Effector memory CD4-positive, alpha-beta T cell (primary cell): ENCODE results near the gene CDC42SE1.
A peak's percentile ranks its signal among the peaks of the same experiment; 100 is the strongest.

ENCODE experiments used
- DNase-seq, 3 donors: peaks; one replicate each; pipeline ENCODE4 v3.0.0-alpha.2; 2020
- H3K27ac ChIP-seq: 2 replicates; pipeline ENCODE4 v1.7.0; 2013; ENCODE audit warnings: mild to moderate bottlenecking, low read length, moderate library complexity; ENCODE audit not compliant: insufficient read depth, poor library complexity, severe bottlenecking
- H3K27me3 ChIP-seq: replicated peaks from 2 replicates; pipeline ENCODE4 v1.7.0; 2013; ENCODE audit warnings: mild to moderate bottlenecking, low read length; ENCODE audit not compliant: insufficient read depth, control insufficient read depth, poor library complexity, severe bottlenecking
- H3K36me3 ChIP-seq: 2 replicates; pipeline ENCODE4 v1.7.0; 2013; ENCODE audit warnings: mild to moderate bottlenecking, low read length, moderate library complexity; ENCODE audit not compliant: control insufficient read depth, insufficient read depth
- H3K4me1 ChIP-seq: 2 replicates; pipeline ENCODE4 v1.7.0; 2013; ENCODE audit warnings: low read length, mild to moderate bottlenecking; ENCODE audit not compliant: control insufficient read depth, insufficient read depth, poor library complexity, severe bottlenecking
- H3K4me3 ChIP-seq: 2 replicates; pipeline ENCODE4 v1.7.0; 2013; ENCODE audit warnings: low read length, low read depth, mild to moderate bottlenecking; ENCODE audit not compliant: insufficient read depth, poor library complexity, severe bottlenecking
- H3K9me3 ChIP-seq: 2 replicates; pipeline ENCODE4 v1.7.0; 2013; ENCODE audit warnings: mild to moderate bottlenecking, low read length, moderate library complexity; ENCODE audit not compliant: control insufficient read depth

Gene CDC42SE1

GRCh38 chr1:151055581-151055980, 3.8 kb downstream of the CDC42SE1 start:
- peaks cover 52% of the 10 kb centered on the region for H3K4me1 ChIP-seq
- H3K4me3 ChIP-seq = peak overlapping the region; percentile 88
- peak overlapping the region; percentile 98 for H3K27ac ChIP-seq
- H3K27me3 ChIP-seq = no peaks in the 10 kb centered on the region
- peaks cover 45% of the 10 kb centered on the region for H3K36me3 ChIP-seq
- DNase-seq = no peak
- H3K9me3 ChIP-seq = no peaks in the 10 kb centered on the region

DNA sequence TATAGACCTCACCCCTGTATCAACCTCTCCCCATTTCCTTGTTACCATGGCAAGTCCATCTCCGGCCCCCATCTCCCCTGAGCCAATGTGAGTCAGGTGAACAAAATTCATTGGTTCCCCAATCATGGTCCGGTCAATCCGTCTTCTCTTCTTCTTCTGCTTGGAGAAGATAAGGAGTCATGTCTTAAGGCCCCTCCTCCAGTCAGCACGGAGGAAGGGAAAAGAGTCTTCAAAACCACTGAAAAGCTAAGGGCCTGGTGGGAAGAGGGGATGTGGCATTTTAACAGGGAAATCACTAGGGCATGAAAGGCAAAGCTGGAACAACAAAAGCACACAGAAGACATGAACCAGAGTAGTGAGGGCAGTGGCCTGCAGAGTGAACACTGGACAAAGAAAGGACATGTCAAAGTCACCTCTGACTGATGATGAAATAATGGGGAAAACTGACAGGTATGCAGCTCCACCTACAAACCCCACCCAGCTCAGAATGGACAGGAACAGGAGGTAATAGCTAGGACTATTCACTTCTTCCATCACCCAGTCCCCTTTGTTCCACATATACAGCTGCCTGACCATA, 4.4 kb downstream of the CDC42SE1 start:
- Histone ChIP-seq H3K27ac (peak overlapping the region; percentile 98), H3K36me3 (peaks cover 45% of the 10 kb centered on the region), H3K4me3 (peak overlapping the region; percentile 88), H3K9me3 (no peaks in the 10 kb centered on the region), H3K4me1 (peaks cover 46% of the 10 kb centered on the region), H3K27me3 (no peaks in the 10 kb centered on the region)
- no peak for DNase-seq

DNA sequence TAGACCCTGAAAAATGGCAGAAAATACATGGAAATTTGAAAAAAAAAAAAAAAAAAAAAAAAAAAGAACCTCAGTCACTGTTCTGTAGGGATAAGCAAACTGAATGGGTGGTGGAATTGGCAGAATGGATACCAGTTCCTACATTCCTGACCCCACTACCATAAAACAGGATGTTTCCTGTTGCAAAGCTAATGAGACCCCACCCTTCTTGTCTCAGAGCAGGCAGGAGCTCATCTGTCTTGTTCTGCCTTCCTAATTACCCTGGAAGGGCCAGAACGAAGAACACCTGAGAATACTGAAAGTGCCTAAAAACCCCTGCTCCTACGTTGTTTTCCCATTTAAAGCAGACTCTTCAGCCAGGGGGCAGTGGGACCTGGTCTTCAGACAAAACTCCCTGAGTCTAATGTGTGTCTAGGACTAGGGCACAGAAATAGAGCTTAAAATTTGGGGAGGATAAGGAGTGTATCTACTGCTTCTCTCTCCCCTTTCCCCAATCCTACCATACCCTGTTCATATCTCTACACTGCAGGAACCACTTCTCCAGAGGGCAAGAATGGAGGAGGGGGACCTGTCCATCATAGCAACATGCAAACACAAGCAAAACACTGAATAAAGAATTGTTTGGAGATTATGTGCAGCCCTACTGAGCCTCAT, 7.9 kb downstream of the CDC42SE1 start:
- peaks cover 43% of the 10 kb centered on the region for H3K36me3 ChIP-seq
- no peak overlapping the region for H3K4me3 ChIP-seq
- H3K4me1 ChIP-seq = peaks cover 51% of the 10 kb centered on the region
- no peaks in the 10 kb centered on the region for H3K27me3 ChIP-seq
- no peaks in the 10 kb centered on the region for H3K9me3 ChIP-seq
- DNase-seq = no peak
- H3K27ac ChIP-seq = peak overlapping the region; percentile 4

- Histone ChIP-seq H3K9me3 (no peaks in the 10 kb centered on the region), H3K27me3 (no peaks in the 10 kb centered on the region), H3K27ac (no peak overlapping the region), H3K36me3 (peaks cover 38% of the 10 kb centered on the region), H3K4me1 (peaks cover 43% of the 10 kb centered on the region), H3K4me3 (no peak overlapping the region)
- no peak for DNase-seq
Observed at GRCh38 chr1:151050051-151050688, 9.3 kb downstream of the CDC42SE1 start.

DNA sequence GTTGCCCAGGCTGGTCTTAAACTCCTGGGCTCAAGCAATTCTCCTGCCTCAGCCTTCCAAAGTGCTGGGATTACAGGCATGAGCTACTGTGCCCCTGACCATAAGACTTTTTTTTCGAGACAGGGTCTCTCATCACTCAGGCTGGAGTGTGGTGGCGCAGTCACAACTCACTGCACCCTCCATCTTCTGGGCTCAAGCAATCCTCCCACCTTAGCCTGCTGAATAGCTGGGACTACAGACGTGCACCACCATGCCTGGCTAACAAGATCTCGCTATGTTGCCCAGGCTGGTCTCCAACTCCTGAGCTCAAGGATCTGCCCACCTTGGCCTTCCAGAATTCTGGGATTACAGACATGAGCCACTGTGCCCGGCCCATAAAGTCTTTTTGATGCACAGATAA, 10.0 kb downstream of the CDC42SE1 start:
- peaks cover 31% of the 10 kb centered on the region for H3K36me3 ChIP-seq
- no peaks in the 10 kb centered on the region for H3K27me3 ChIP-seq
- no peak overlapping the region for H3K4me3 ChIP-seq
- H3K27ac ChIP-seq = no peak overlapping the region
- DNase-seq = no peak
- H3K4me1 ChIP-seq = peaks cover 36% of the 10 kb centered on the region
- H3K9me3 ChIP-seq = no peaks in the 10 kb centered on the region

- H3K36me3 ChIP-seq = peaks cover 23% of the 10 kb centered on the region
- peak overlapping the region; percentile 82 for H3K27ac ChIP-seq
- H3K4me1 ChIP-seq = peaks cover 30% of the 10 kb centered on the region
- no peaks in the 10 kb centered on the region for H3K27me3 ChIP-seq
- DNase-seq = no peak
- no peaks in the 10 kb centered on the region for H3K9me3 ChIP-seq
- peak overlapping the region; percentile 74 for H3K4me3 ChIP-seq
Observed at GRCh38 chr1:151048645-151049032, 10.8 kb downstream of the CDC42SE1 start.

- Histone ChIP-seq H3K4me3 (peak overlapping the region; percentile 74), H3K27ac (peak overlapping the region; percentile 82), H3K4me1 (peaks cover 25% of the 10 kb centered on the region), H3K27me3 (no peaks in the 10 kb centered on the region), H3K36me3 (peaks cover 18% of the 10 kb centered on the region), H3K9me3 (no peaks in the 10 kb centered on the region)
- peak in 1 of 3 donors; percentile 11 for DNase-seq
Observed at GRCh38 chr1:151047925-151048644, 11.3 kb downstream of the CDC42SE1 start.

DNA sequence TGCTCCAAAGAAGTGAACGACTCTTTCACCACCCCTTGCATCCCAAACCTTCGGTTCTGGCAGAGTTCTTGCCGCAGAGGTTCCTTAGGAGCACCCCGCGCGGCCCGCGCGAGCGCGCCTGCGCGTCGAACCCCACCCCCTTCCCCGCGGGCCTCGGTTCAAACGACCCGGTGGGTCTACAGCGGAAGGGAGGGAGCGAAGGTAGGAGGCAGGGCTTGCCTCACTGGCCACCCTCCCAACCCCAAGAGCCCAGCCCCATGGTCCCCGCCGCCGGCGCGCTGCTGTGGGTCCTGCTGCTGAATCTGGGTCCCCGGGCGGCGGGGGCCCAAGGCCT, 11.9 kb downstream of the CDC42SE1 start, which contains the start of gene C1orf56:
TSS of gene C1orf56 (plus strand) at position 161 of the 334 bp plus-strand sequence. CDS start at position 258, 97 bp downstream.
- Histone ChIP-seq H3K9me3 (no peaks in the 10 kb centered on the region), H3K27ac (peak within 1 kb of the TSS; percentile 82)
- peak in 2 of 3 donors; percentile 32 to 50 for DNase-seq

DNA sequence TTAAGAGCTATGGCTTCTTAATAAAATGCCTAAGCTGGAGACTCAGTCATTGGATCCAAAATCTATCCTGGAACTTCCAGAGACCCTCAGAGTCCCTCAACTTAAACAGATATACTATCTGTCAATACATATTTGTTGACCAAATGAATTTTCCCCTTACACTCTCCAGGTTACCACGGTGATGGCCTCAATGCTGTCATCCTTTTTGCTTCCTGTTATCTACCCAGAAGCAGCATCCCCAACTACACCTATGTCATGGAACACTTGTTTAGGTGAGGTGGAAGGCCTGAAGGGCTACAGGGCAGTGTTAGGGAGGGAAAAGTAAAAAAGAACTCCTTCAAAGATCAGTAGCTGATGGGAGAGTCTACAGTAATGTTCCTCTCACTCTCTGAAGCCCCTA, 16.3 kb downstream of the CDC42SE1 start:
- Histone ChIP-seq H3K4me3 (no peak overlapping the region), H3K4me1 (peaks cover 8% of the 10 kb centered on the region), H3K9me3 (no peaks in the 10 kb centered on the region), H3K27ac (no peak overlapping the region), H3K36me3 (no peaks in the 10 kb centered on the region), H3K27me3 (no peaks in the 10 kb centered on the region)
- no peak for DNase-seq

More for the DNA sequence above, 11.9 kb downstream of the CDC42SE1 start, which contains the start of gene C1orf56:
- peaks cover 20% of the 10 kb centered on the region for H3K4me1 ChIP-seq
- peak within 1 kb of the TSS; percentile 74 for H3K4me3 ChIP-seq
- peaks cover 12% of the 10 kb centered on the region for H3K36me3 ChIP-seq
- no peaks in the 10 kb centered on the region for H3K27me3 ChIP-seq
